Prostate gland (tissue), 2 donors: Measurements from ENCODE around the gene H19.

Experiments
- POLR2A ChIP-seq: fragments of 450-650 bp; IDR thresholded peaks from one replicate; pipeline ENCODE4 v1.6.1; 2016; ENCODE audit warnings: antibody characterized with exemption, mild to moderate bottlenecking
- POLR2AphosphoS5 ChIP-seq: sonication (generic); formaldehyde crosslinking; IDR thresholded peaks from one replicate; pipeline ENCODE4 v1.6.1; 2017; ENCODE audit warnings: antibody characterized with exemption
- TF ChIP-seq, protein P1 (sequence below), 4 experiments: fragments of 200-600 bp in 2 of 4; fragments of 450-650 bp in 2 of 4; sonication (generic) in 2 of 4; IDR thresholded peaks; 1 replicate in 3 of 4; 2 replicates in 1 of 4; pipeline ENCODE4 v1.5.1; 2016 to 2019; ENCODE audit warnings: antibody characterized with exemption in 4 of 4, mild to moderate bottlenecking in 2 of 4, moderate library complexity in 2 of 4

DNA sequence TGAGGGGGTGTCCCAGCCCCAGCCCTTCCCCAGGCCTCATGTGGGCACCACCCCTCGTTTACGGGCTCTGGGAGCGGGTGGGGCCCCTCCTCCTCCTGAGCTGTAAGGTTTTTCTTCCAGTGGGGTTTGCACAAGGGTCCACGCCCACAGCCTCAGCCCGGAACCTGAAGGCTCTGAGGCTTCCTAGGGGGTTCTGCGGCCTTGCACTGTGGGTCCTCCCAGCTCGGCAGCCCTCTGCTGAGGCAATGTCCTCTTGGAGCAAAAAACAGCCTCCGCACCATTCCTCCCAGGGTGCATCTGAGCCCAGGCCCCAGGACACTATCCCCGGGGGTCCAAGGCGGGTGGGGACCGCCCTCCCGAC is 14.1 kb downstream of the H19 start:
- TF ChIP-seq POLR2A (no peak), POLR2AphosphoS5 (no peak)
- TF ChIP-seq, protein P1, sequence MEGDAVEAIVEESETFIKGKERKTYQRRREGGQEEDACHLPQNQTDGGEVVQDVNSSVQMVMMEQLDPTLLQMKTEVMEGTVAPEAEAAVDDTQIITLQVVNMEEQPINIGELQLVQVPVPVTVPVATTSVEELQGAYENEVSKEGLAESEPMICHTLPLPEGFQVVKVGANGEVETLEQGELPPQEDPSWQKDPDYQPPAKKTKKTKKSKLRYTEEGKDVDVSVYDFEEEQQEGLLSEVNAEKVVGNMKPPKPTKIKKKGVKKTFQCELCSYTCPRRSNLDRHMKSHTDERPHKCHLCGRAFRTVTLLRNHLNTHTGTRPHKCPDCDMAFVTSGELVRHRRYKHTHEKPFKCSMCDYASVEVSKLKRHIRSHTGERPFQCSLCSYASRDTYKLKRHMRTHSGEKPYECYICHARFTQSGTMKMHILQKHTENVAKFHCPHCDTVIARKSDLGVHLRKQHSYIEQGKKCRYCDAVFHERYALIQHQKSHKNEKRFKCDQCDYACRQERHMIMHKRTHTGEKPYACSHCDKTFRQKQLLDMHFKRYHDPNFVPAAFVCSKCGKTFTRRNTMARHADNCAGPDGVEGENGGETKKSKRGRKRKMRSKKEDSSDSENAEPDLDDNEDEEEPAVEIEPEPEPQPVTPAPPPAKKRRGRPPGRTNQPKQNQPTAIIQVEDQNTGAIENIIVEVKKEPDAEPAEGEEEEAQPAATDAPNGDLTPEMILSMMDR (IDR thresholded peaks at IDR 0.05), result no peak
